Esophagus muscularis mucosa (tissue), 4 donors: ENCODE measurements around the gene SLC35F4. TPM values are rescaled to one million over a fixed set of nuclear protein-coding genes. Genes with fewer than 3 reads are reported as not detected.

ENCODE experiments used
- DNase-seq: peaks from one replicate; pipeline ENCODE4 v3.0.0-alpha.2; 2017; ENCODE audit errors: extremely low spot score
- H3K27ac ChIP-seq, 4 donors: fragments of 200-600 bp; sonication (generic); replicated peaks in 1 of 4; 1 replicate in 3 of 4; 2 replicates in 1 of 4; pipeline ENCODE4 v1.5.1; 2016 to 2019; ENCODE audit warnings: mild to moderate bottlenecking in 1 of 4
- H3K27me3 ChIP-seq, 4 donors: fragments of 200-600 bp; sonication (generic); one replicate each; pipeline versions ENCODE4 v1.5.1 to v1.6.0; 2016 to 2019
- H3K36me3 ChIP-seq, 4 donors: fragments of 200-600 bp; sonication (generic); one replicate each; pipeline ENCODE4 v1.5.1; 2016 to 2019
- H3K4me1 ChIP-seq, 4 donors: fragments of 200-600 bp; sonication (generic); one replicate each; pipeline ENCODE4 v1.5.1; 2016 to 2019
- H3K4me3 ChIP-seq, 4 donors: fragments of 200-600 bp; sonication (generic); 1 replicate in 2 of 4; 2 replicates in 2 of 4; pipeline ENCODE4 v1.5.1; 2016 to 2019; ENCODE audit warnings: mild to moderate bottlenecking in 4 of 4, moderate library complexity in 1 of 4
- H3K9me3 ChIP-seq, 4 donors: fragments of 200-600 bp; sonication (generic); 1 replicate in 3 of 4; 2 replicates in 1 of 4; pipeline ENCODE4 v1.5.1; 2016 to 2019
- CTCF ChIP-seq, 3 experiments: fragments of 200-600 bp in 2 of 3; fragments of 450-650 bp in 1 of 3; sonication (generic) in 2 of 3; IDR thresholded peaks; one replicate each; pipeline ENCODE4 v1.5.1; 2017 to 2019; ENCODE audit warnings: antibody characterized with exemption in 3 of 3, mild to moderate bottlenecking in 2 of 3, moderate library complexity in 1 of 3
- EP300 ChIP-seq: sonication (generic); formaldehyde crosslinking; IDR thresholded peaks from one replicate; pipeline ENCODE4 v1.6.1; 2017; ENCODE audit warnings: antibody characterized with exemption
- POLR2A ChIP-seq: fragments of 450-650 bp; IDR thresholded peaks from one replicate; pipeline ENCODE4 v1.6.1; 2017; ENCODE audit warnings: antibody characterized with exemption, moderate library complexity, mild to moderate bottlenecking, low read depth
- POLR2AphosphoS5 ChIP-seq, 2 donors: sonication (generic); formaldehyde crosslinking; IDR thresholded peaks; one replicate each; pipeline ENCODE4 v1.6.1; 2017; ENCODE audit warnings: antibody characterized with exemption in 2 of 2
- WGBS: methylation state at CpG from one replicate; pipeline ENCODE4 v1.1.5; 2018; 5-methylcytosine and 5-hydroxymethylcytosine counted together
- intact Hi-C: fragments of 100-400 bp; cut with DNase I; formaldehyde crosslinking; loops from one replicate; pipeline ENCODE4 v1.15.1; 2023
- total RNA-seq, 4 donors: library from RNA; depleted of rRNA; stranded (reverse); fragments of >200 nt; gene quantifications; one replicate each; pipeline versions ENCODE4 v1.1.0 to v1.2.1, GENCODE V29; 2016

Gene SLC35F4
- total RNA-seq, 4 donors from 2014 or later = 0.42 TPM; not detected in 3

DNA sequence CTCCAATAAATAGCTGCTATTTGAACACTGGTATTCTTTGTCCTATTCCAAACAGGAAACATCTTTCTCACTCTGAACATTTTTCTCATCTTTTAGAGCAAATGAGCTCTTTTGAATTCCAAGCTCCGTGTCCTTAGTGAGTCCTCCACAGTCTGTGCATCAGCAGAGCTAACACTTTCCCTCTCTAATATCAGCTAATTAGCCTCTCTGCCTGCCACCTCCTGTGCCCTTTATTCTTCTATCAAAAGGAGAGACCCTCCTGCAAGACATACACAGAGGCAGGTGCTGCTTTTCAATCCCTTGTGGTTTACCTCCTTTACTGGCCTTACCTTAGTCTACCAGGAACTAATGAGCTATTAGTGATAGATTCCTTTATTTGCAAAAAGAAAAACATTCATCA is 178.5 kb downstream of the SLC35F4 start:
- no peak overlapping the region for H3K4me3 ChIP-seq
- no peak for TF ChIP-seq CTCF (IDR thresholded peaks at IDR 0.05)
- TF ChIP-seq POLR2A = no peak
- TF ChIP-seq POLR2AphosphoS5 (IDR thresholded peaks at IDR 0.05) = no peak
- no peak for TF ChIP-seq EP300
- no peak for DNase-seq
- H3K36me3 ChIP-seq = no peaks in the 10 kb centered on the region
- H3K27me3 ChIP-seq = no peaks in the 10 kb centered on the region
- H3K27ac ChIP-seq = no peak overlapping the region
- no peaks in the 10 kb centered on the region for H3K9me3 ChIP-seq
- no peaks in the 10 kb centered on the region for H3K4me1 ChIP-seq
- 70% methylated on average over 1 of the region's 1 CpG for WGBS
- intact Hi-C loops = no loop called here

GRCh38 chr14:57686304-57686703 is 179.6 kb downstream of the SLC35F4 start:
- H3K36me3 ChIP-seq = no peaks in the 10 kb centered on the region
- intact Hi-C loops = no loop called here
- no peaks in the 10 kb centered on the region for H3K27me3 ChIP-seq
- no peak overlapping the region for H3K4me3 ChIP-seq
- no peak for DNase-seq
- H3K27ac ChIP-seq = no peak overlapping the region
- H3K9me3 ChIP-seq = no peaks in the 10 kb centered on the region
- WGBS = 77% methylated on average over 4 of the region's 4 CpGs
- TF ChIP-seq POLR2AphosphoS5 (IDR thresholded peaks at IDR 0.05) (no peak), POLR2A (no peak), EP300 (no peak), CTCF (IDR thresholded peaks at IDR 0.05) (no peak)
- H3K4me1 ChIP-seq = no peaks in the 10 kb centered on the region

GRCh38 chr14:57671021-57671420 is 194.9 kb downstream of the SLC35F4 start:
- H3K4me1 ChIP-seq = no peaks in the 10 kb centered on the region
- no peak for DNase-seq
- no peak overlapping the region for H3K4me3 ChIP-seq
- H3K27me3 ChIP-seq = no peaks in the 10 kb centered on the region
- 94% methylated on average over 3 of the region's 3 CpGs for WGBS
- H3K9me3 ChIP-seq = no peaks in the 10 kb centered on the region
- intact Hi-C loops = no loop called here
- no peaks in the 10 kb centered on the region for H3K36me3 ChIP-seq
- TF ChIP-seq POLR2AphosphoS5 (IDR thresholded peaks at IDR 0.05) (no peak), EP300 (no peak), CTCF (IDR thresholded peaks at IDR 0.05) (no peak), POLR2A (no peak)
- no peak overlapping the region for H3K27ac ChIP-seq

DNA sequence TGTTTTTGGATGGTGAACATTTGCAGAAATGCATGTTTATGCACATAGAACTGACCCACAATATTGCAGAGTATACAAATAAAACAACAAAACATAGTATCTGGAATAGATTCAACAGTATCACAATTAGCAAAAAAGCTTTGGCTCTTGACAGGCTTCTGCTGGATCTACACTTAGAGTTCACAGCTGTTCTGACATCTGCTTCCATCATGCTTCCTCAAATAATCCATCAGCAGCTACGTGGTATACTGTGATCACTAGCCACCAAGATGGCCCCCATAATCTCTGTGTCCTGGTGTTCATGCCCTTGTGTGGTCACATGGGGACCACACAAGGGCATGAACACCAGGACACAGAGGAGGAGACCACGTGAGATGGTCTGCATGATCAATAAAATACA is 205.7 kb downstream of the SLC35F4 start:
- Histone ChIP-seq H3K36me3 (no peaks in the 10 kb centered on the region), H3K27me3 (no peaks in the 10 kb centered on the region), H3K9me3 (peaks cover 0 to 9% (median 4%) of the 10 kb centered on the region in 4 donors), H3K4me3 (no peak overlapping the region), H3K4me1 (peaks cover 0 to 21% (median 11%) of the 10 kb centered on the region in 4 donors), H3K27ac (no peak overlapping the region)
- 52% methylated on average over 2 of the region's 2 CpGs for WGBS
- intact Hi-C loops = no loop called here
- TF ChIP-seq EP300 (no peak), POLR2AphosphoS5 (IDR thresholded peaks at IDR 0.05) (no peak), CTCF (IDR thresholded peaks at IDR 0.05) (no peak), POLR2A (no peak)
- DNase-seq = no peak

GRCh38 chr14:57659052-57659451 is 206.8 kb downstream of the SLC35F4 start:
- Histone ChIP-seq H3K36me3 (no peaks in the 10 kb centered on the region), H3K27me3 (no peaks in the 10 kb centered on the region), H3K27ac (no peak overlapping the region), H3K4me3 (no peak overlapping the region), H3K4me1 (peaks cover 0 to 21% (median 11%) of the 10 kb centered on the region in 4 donors), H3K9me3 (peaks cover 0 to 9% (median 4%) of the 10 kb centered on the region in 4 donors)
- WGBS = 56% methylated on average over 1 of the region's 1 CpG
- intact Hi-C loops = no loop called here
- TF ChIP-seq CTCF (IDR thresholded peaks at IDR 0.05) (no peak), EP300 (no peak), POLR2A (no peak), POLR2AphosphoS5 (IDR thresholded peaks at IDR 0.05) (no peak)
- DNase-seq = no peak
